Measurements from ENCODE around the gene USP5.

- no peak for TF ChIP-seq CTCF (IDR thresholded peaks at IDR 0.05)
- TF ChIP-seq POLR2A (IDR thresholded peaks at IDR 0.05) = no peak
These were observed 33.7 kb upstream of the USP5 start for GRCh38 chr12:6818222-6818621.

Data from stomach (tissue), 4 donors.